K562 (cell line): ENCODE results near the gene MFSD11. TPM values are rescaled to one million over a fixed set of nuclear protein-coding genes. Genes with fewer than 3 reads are reported as not detected.
A peak's percentile ranks its signal among the peaks of the same experiment; 100 is the strongest.

ENCODE experiments used
- ATAC-seq: fragments of 200-7000 bp; cut with Tn5 transposase; 3 replicates; pipeline ENCODE4 v1.9.1; 2020; ENCODE audit warnings: moderate library complexity
- BruUV-seq: library from RNA; stranded (reverse); fragments of 400-500 nt; replicated peaks from 2 replicates; lab custom pipeline; 2021; lab: Mats Ljungman, UMichigan
- CTCF ChIA-PET: fragments of 300-600 bp; formaldehyde crosslinking; extraction: SDS; loops from one replicate; lab custom pipeline; 2021; ENCODE audit warnings: low intra/inter-chr PET ratio; lab: Yijun Ruan, JAX
- POLR2A ChIA-PET: fragments of 300-600, 350-650 bp; sonication (Branson Sonifier 250); formaldehyde crosslinking; extraction: SDS; loops from one replicate; lab custom pipeline; 2021; ENCODE audit warnings: antibody characterized with exemption, inconsistent platforms; lab: Yijun Ruan, JAX
- DNase-seq, 4 experiments: peaks; one replicate each; pipeline versions ENCODE4 v3.0.0 to v3.0.0-alpha.2; 2011 to 2018; ENCODE audit warnings: low spot score in 3 of 4, mixed read lengths in 3 of 4; ENCODE audit errors: extremely low read depth in 1 of 4
- FAIRE-seq: peaks from 2 replicates; lab custom pipeline; 2011; peaks lifted over from hg19 to GRCh38; lab: Jason Lieb, UNC
- H2AFZ ChIP-seq: 2 replicates; pipeline ENCODE4 v1.6.0; 2011; ENCODE audit warnings: low read depth, low read length, control low read depth, inconsistent platforms
- H3K27ac ChIP-seq: fragments of 200-600 bp; 3 replicates; pipeline ENCODE4 v1.8.0; 2011; ENCODE audit warnings: low read depth, mild to moderate bottlenecking, control low read depth, inconsistent platforms, low read length, moderate library complexity, mixed read lengths; ENCODE audit errors: extremely low read depth
- H3K27me3 ChIP-seq, 2 experiments: fragments of 300-600 bp in 1 of 2; 2 replicates in 1 of 2; 3 replicates in 1 of 2; pipeline versions ENCODE4 v1.6.0 to v1.8.0; 2011; ENCODE audit warnings: inconsistent platforms in 2 of 2, low read length in 2 of 2, mild to moderate bottlenecking in 1 of 2, mixed read lengths in 1 of 2, moderate library complexity in 1 of 2; ENCODE audit not compliant: control insufficient read depth in 2 of 2, insufficient read depth in 2 of 2
- H3K36me3 ChIP-seq: fragments of 300-600 bp; 3 replicates; pipeline ENCODE4 v1.8.0; 2011; ENCODE audit warnings: mild to moderate bottlenecking, low read length, inconsistent platforms; ENCODE audit not compliant: control insufficient read depth, insufficient read depth
- H3K4me1 ChIP-seq, 2 experiments: fragments of 200-600 bp in 1 of 2; replicated peaks in 1 of 2; 2 replicates in 1 of 2; 3 replicates in 1 of 2; pipeline versions ENCODE4 v1.5.1 to v1.8.0; 2011; ENCODE audit warnings: inconsistent platforms in 2 of 2, low read length in 2 of 2, mild to moderate bottlenecking in 1 of 2, mixed read lengths in 1 of 2, moderate library complexity in 1 of 2; ENCODE audit not compliant: control insufficient read depth in 2 of 2, insufficient read depth in 2 of 2
- H3K4me2 ChIP-seq: 2 replicates; pipeline ENCODE4 v1.6.1; 2011; ENCODE audit warnings: low read length, control low read depth, inconsistent platforms, mixed read lengths; ENCODE audit not compliant: insufficient read depth
- H3K4me3 ChIP-seq: fragments of 200-600 bp; sonication (generic), shearing (Covaris generic); 2 replicates; pipeline ENCODE4 v1.5.1; 2016; ENCODE audit warnings: control low read depth, inconsistent platforms
- H3K79me2 ChIP-seq: fragments of 200-600 bp; 3 replicates; pipeline ENCODE4 v1.8.0; 2011; ENCODE audit warnings: low read length, inconsistent platforms; ENCODE audit not compliant: control insufficient read depth, insufficient read depth
- H3K9ac ChIP-seq, 2 experiments: 2 replicates each; pipeline versions ENCODE4 v1.6.0 to v1.6.1; 2011; ENCODE audit warnings: low read depth in 2 of 2, low read length in 2 of 2, control low read depth in 1 of 2, inconsistent platforms in 1 of 2, mild to moderate bottlenecking in 1 of 2, mixed read lengths in 1 of 2; ENCODE audit not compliant: insufficient read depth in 1 of 2
- H3K9me1 ChIP-seq: one replicate; pipeline ENCODE4 v1.6.0; 2011; ENCODE audit warnings: inconsistent platforms, mild to moderate bottlenecking, low read length, moderate library complexity; ENCODE audit not compliant: control insufficient read depth, insufficient read depth
- H3K9me3 ChIP-seq: replicated peaks from 2 replicates; pipeline ENCODE4 v1.5.1; 2011; ENCODE audit warnings: low read depth, low read length, inconsistent platforms; ENCODE audit not compliant: control insufficient read depth, insufficient read depth
- H4K20me1 ChIP-seq: replicated peaks from 2 replicates; pipeline ENCODE4 v1.6.1; 2011; ENCODE audit warnings: low read length, inconsistent platforms, mixed read lengths; ENCODE audit not compliant: control insufficient read depth, insufficient read depth
- BMI1 ChIP-seq: fragments of 150-350 bp; IDR thresholded peaks from 2 replicates; pipeline ENCODE4 v1.6.1; 2014; ENCODE audit warnings: low read length
- CCNT2 ChIP-seq: IDR thresholded peaks from 2 replicates; pipeline ENCODE4 v1.6.1; 2011; ENCODE audit warnings: borderline replicate concordance, low read depth, mild to moderate bottlenecking, moderate library complexity, mixed read lengths, low read length; ENCODE audit not compliant: insufficient read length; ENCODE audit errors: extremely low read depth
- GABPA ChIP-seq: fragments of 200-800 bp; sonication (Bioruptor generic); conservative IDR thresholded peaks from 2 replicates; pipeline ENCODE4 v1.6.1; 2016; ENCODE audit warnings: low read depth, missing genetic modification characterization, missing compliant biosample characterization
- GATA2 ChIP-seq: sonication (generic); formaldehyde crosslinking; IDR thresholded peaks from 2 replicates; pipeline ENCODE4 v1.4.0; 2020; ENCODE audit warnings: mild to moderate bottlenecking, missing genetic modification reagents
- LCOR ChIP-seq: sonication (generic); formaldehyde crosslinking; IDR thresholded peaks from 2 replicates; pipeline ENCODE4 v1.8.0; 2022; ENCODE audit warnings: mild to moderate bottlenecking, missing genetic modification reagents
- MNT ChIP-seq, 2 experiments: fragments of 450-650 bp; conservative IDR thresholded peaks; 2 replicates each; pipeline ENCODE4 v1.6.1; 2017; ENCODE audit warnings: mild to moderate bottlenecking in 2 of 2, moderate library complexity in 2 of 2
- MYC ChIP-seq, 2 experiments: fragments of 250-450 bp in 1 of 2; sonication (Bioruptor Pico) in 1 of 2; IDR thresholded peaks; 2 replicates each; pipeline versions ENCODE4 v1.5.1 to v1.6.1; 2012 to 2021; ENCODE audit warnings: low read depth in 2 of 2, borderline replicate concordance in 1 of 2, improper control_type of control experiment in 1 of 2, low read length in 1 of 2, mild to moderate bottlenecking in 1 of 2, moderate library complexity in 1 of 2
- NFRKB ChIP-seq: fragments of 450-650 bp; IDR thresholded peaks from 2 replicates; pipeline ENCODE4 v1.6.1; 2016; ENCODE audit warnings: low read depth
- PCBP1 ChIP-seq: fragments of 200-400 bp; formaldehyde crosslinking; IDR thresholded peaks from 2 replicates; pipeline ENCODE4 v1.6.1; 2018; ENCODE audit warnings: mild to moderate bottlenecking, low read depth, low read length; ENCODE audit not compliant: poor library complexity, severe bottlenecking
- POLR2A ChIP-seq: fragments of 450-650 bp; conservative IDR thresholded peaks from 2 replicates; pipeline ENCODE4 v1.6.1; 2016
- POU5F1 ChIP-seq: fragments of 150-350 bp; IDR thresholded peaks from 2 replicates; pipeline ENCODE4 v1.6.1; 2014; ENCODE audit warnings: borderline replicate concordance, low read length, low read depth, mild to moderate bottlenecking; ENCODE audit not compliant: partially characterized antibody
- PYGO2 ChIP-seq: fragments of 450-650 bp; IDR thresholded peaks from 2 replicates; pipeline ENCODE4 v1.6.1; 2016; ENCODE audit warnings: mild to moderate bottlenecking, missing genetic modification characterization, moderate library complexity, missing compliant biosample characterization
- RBM14 ChIP-seq: fragments of 200-400 bp; formaldehyde crosslinking; IDR thresholded peaks from 2 replicates; pipeline ENCODE4 v1.6.1; 2018; ENCODE audit warnings: low read depth, mild to moderate bottlenecking, low read length, moderate library complexity, borderline replicate concordance; ENCODE audit not compliant: insufficient read depth
- RHOXF2B ChIP-seq: fragments of 250-450 bp; sonication (Bioruptor Pico); conservative IDR thresholded peaks from 2 replicates; pipeline ENCODE4 v1.5.1; 2021
- SP1 ChIP-seq: sonication (generic); formaldehyde crosslinking; IDR thresholded peaks from 2 replicates; pipeline ENCODE4 v1.8.1; 2022; ENCODE audit warnings: mild to moderate bottlenecking, missing genetic modification reagents
- ZBTB5 ChIP-seq: fragments of 450-650 bp; IDR thresholded peaks from 2 replicates; pipeline ENCODE4 v1.6.1; 2017; ENCODE audit warnings: antibody characterized with exemption
- ZKSCAN3 ChIP-seq: fragments of 250-450 bp; sonication (Bioruptor Pico); IDR thresholded peaks from 2 replicates; pipeline ENCODE4 v1.4.0; 2020
- WGBS: fragments of 100-300 bp; shearing (Covaris generic); methylation state at CpG from one replicate; pipeline ENCODE4 v1.1.6; 2016; ENCODE audit warnings: low coverage, mixed read lengths; ENCODE audit not compliant: insufficient coverage; ENCODE audit errors: missing lambda C conversion rate; 5-methylcytosine and 5-hydroxymethylcytosine counted together
- in situ Hi-C: fragments of 300-500 bp; cut with MboI; formaldehyde crosslinking; loops from 4 replicates; pipeline ENCODE4 v1.15.0; 2018; ENCODE audit warnings: inconsistent platforms, mixed read lengths
- intact Hi-C: fragments of 100-400 bp; cut with micrococcal nuclease; formaldehyde crosslinking; loops from 2 replicates; pipeline ENCODE4 v1.14.2; 2022
- polyA plus RNA-seq, 8 experiments: library from polyadenylated mRNA; depleted of rRNA in 4 of 8; stranded (reverse) in 5 of 8; unstranded in 3 of 8; fragments of >200 nt; fragmentation: Nextera tagmentation in 2 of 8; fragmentation: Illumina TruSeq in 1 of 8; extraction: Ambion mirVana in 2 of 8; extraction: Trizol in 1 of 8; gene quantifications; 2 replicates each; pipeline versions ENCODE4 v1.2.1 to v1.2.3, GENCODE V29; 2011 to 2014; ENCODE audit warnings: inconsistent platforms in 1 of 8, missing spikeins in 1 of 8
- total RNA-seq, 7 experiments: library from RNA; depleted of rRNA in 6 of 7; stranded (reverse); fragments of >200 nt in 6 of 7; fragmentation: Illumina TruSeq in 2 of 7; extraction: Trizol in 2 of 7; gene quantifications; 2 replicates each; pipeline versions ENCODE4 v1.2.1 to v1.2.3, GENCODE V29; 2011 to 2021; ENCODE audit warnings: low replicate concordance in 1 of 7
- TF ChIP-seq, protein P1 (sequence below): sonication (generic); formaldehyde crosslinking; IDR thresholded peaks from 2 replicates; pipeline ENCODE4 v1.8.0; 2022; ENCODE audit warnings: mild to moderate bottlenecking, missing genetic modification reagents, borderline replicate concordance

MFSD11 gene
- total and polyA plus RNA-seq, 9 of the 15 experiments (the other 6 are each of a cell fraction or from before 2014, with no cell fraction given), result 14.4 to 24.5 (median 19.9) TPM

DNA sequence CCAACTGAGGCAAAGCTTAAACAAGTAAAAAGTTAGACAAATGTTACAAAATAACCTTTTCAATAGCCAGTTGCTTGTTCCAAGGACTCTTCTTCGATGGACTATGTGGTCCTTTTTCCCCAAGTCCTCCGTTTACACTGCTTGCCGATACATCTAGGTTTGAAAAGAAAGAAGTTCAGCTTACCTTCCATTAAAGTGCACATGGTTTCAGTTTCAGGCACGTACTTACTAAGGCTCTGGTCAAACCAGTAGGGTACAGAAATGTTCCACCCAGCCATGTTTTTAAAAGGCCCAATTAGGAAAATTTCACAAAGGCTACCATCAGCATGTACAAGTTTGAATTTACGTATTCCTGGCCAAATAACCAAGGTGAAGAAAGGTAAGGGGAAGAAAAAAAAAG is 2.9 kb upstream of the MFSD11 start:
- in situ Hi-C loops (no loop called here), intact Hi-C loops (no loop called here)
- no peak overlapping the region for H2AFZ ChIP-seq
- no TSS peak for BruUV-seq
- peak overlapping the region; percentile 58 to 94; a peak in 3 of 4 replicates for H3K9ac ChIP-seq
- peak overlapping the region; percentile 91 for H3K4me3 ChIP-seq
- no peaks in the 10 kb centered on the region for H3K9me1 ChIP-seq
- ATAC-seq (no peak), DNase-seq (peak in 1 of 4 experiments; percentile 49), FAIRE-seq (no peak)
- WGBS, result 0% methylated on average over 5 of the region's 5 CpGs
- peaks cover 60% of the 10 kb centered on the region for H3K36me3 ChIP-seq
- ChIA-PET POLR2A (interaction anchor here (0.6 to 8.5 kb wide), 18 partner anchors 8 to 1203 kb away, joined by 3 to 75 read pairs (median 3); partner anchors contain the start of genes JMJD6 and METTL23), CTCF (no interaction called here)
- H3K27me3 ChIP-seq, result no peaks in the 10 kb centered on the region
- peaks cover 5 to 20% of the 10 kb centered on the region in 2 experiments for H3K4me1 ChIP-seq
- peaks cover 31% of the 10 kb centered on the region for H4K20me1 ChIP-seq
- H3K27ac ChIP-seq, result peak overlapping the region; percentile 94
- peak overlapping the region; percentile 85 for H3K4me2 ChIP-seq
- no peaks in the 10 kb centered on the region for H3K9me3 ChIP-seq
- H3K79me2 ChIP-seq, result peaks cover 87% of the 10 kb centered on the region
- peak; percentile 26; the same call in 1 of the 2 replicates for TF ChIP-seq POLR2A
- TF ChIP-seq MNT (conservative IDR thresholded peaks at IDR 0.05), result peak; percentile 7 to 58; a peak in 1 of 4 replicates
- TF ChIP-seq RBM14, result no peak
- TF ChIP-seq, protein P1, sequence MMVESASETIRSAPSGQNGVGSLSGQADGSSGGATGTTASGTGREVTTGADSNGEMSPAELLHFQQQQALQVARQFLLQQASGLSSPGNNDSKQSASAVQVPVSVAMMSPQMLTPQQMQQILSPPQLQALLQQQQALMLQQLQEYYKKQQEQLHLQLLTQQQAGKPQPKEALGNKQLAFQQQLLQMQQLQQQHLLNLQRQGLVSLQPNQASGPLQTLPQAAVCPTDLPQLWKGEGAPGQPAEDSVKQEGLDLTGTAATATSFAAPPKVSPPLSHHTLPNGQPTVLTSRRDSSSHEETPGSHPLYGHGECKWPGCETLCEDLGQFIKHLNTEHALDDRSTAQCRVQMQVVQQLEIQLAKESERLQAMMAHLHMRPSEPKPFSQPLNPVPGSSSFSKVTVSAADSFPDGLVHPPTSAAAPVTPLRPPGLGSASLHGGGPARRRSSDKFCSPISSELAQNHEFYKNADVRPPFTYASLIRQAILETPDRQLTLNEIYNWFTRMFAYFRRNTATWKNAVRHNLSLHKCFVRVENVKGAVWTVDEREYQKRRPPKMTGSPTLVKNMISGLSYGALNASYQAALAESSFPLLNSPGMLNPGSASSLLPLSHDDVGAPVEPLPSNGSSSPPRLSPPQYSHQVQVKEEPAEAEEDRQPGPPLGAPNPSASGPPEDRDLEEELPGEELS, result no peak
- TF ChIP-seq CCNT2, result no peak
- TF ChIP-seq NFRKB, result no peak
- no peak for TF ChIP-seq BMI1
- no peak for TF ChIP-seq GABPA (tag)
- TF ChIP-seq SP1, result no peak
- TF ChIP-seq MYC (IDR thresholded peaks at IDR 0.05; ENCODE audit: low read depth, low read length), result peak; percentile 60
- no peak for TF ChIP-seq MYC (CRISPR knock-in tag; IDR thresholded peaks at IDR 0.05; ENCODE audit: borderline replicate concordance, low read depth)
- TF ChIP-seq PYGO2 (tag), result no peak
- TF ChIP-seq LCOR, result peak; percentile 24; the same call in 1 of the 2 replicates
- TF ChIP-seq RHOXF2B (CRISPR knock-in tag), result no peak
- TF ChIP-seq POU5F1, result no peak
- TF ChIP-seq PCBP1, result no peak
- TF ChIP-seq GATA2 (CRISPR knock-in tag), result no peak
- TF ChIP-seq ZBTB5, result no peak
- no peak for TF ChIP-seq ZKSCAN3 (CRISPR knock-in tag)
